Activated CD4-positive, alpha-beta T cell treated with anti-CD3 and anti-CD28 coated beads for 48 hours (primary cell): Measurements from ENCODE around the gene MBNL1.

Experiments used
- DNase-seq: peaks from one replicate; pipeline ENCODE4 v3.0.0-alpha.2; 2020

The MBNL1 gene, protein sequence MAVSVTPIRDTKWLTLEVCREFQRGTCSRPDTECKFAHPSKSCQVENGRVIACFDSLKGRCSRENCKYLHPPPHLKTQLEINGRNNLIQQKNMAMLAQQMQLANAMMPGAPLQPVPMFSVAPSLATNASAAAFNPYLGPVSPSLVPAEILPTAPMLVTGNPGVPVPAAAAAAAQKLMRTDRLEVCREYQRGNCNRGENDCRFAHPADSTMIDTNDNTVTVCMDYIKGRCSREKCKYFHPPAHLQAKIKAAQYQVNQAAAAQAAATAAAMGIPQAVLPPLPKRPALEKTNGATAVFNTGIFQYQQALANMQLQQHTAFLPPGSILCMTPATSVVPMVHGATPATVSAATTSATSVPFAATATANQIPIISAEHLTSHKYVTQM

GRCh38 chr3:152268555-152269055, at the start of gene MBNL1:
TSS of gene MBNL1 (plus strand) at chr3:152268929. CDS start at chr3:152300194, 31,265 bp downstream.
- peak; percentile 89 for DNase-seq

DNA sequence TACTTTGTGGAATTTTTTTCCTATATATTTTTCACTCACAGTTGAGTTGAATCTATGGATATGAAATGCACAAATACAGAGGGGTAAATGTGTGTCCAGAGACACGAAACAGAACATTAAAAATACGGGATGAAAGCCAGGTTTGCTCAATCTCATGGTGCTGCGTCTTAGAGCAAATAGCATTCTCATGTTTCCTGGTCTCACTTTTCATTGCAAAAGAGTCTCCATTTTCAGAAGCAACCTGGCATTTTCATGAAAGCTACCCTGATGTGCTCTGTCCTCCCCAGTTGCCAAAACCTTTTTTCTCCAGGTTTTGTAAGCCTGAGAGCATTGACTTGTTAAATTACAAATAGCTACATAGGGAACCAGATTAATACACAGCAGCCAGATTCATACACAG, 49.5 kb upstream of the MBNL1 start:
- no peak for DNase-seq

- no peak for DNase-seq
Observed at GRCh38 chr3:152219769-152220255, 48.9 kb upstream of the MBNL1 start.

DNA sequence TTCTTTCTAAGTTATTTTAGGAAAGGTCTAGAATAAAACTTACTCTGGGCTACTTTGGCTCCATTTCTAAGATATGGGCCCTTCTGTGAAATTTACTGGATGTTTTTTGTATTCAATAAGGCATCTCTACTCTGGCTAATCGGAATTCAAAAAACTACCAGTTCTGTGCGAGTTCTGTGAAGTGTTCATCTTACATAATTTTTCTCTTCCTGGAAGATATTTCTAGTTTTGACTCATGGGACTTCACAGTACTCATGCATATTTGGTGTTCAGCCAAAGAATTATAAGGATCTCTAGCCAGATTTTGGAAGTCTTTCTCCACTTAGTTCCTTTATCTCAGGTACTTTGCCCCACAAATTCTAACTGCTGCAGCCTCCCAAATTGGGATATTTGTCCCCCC, 46.4 kb upstream of the MBNL1 start:
- DNase-seq: no peak

- DNase-seq: no peak
Observed at GRCh38 chr3:152225201-152225600, 43.5 kb upstream of the MBNL1 start.

DNA sequence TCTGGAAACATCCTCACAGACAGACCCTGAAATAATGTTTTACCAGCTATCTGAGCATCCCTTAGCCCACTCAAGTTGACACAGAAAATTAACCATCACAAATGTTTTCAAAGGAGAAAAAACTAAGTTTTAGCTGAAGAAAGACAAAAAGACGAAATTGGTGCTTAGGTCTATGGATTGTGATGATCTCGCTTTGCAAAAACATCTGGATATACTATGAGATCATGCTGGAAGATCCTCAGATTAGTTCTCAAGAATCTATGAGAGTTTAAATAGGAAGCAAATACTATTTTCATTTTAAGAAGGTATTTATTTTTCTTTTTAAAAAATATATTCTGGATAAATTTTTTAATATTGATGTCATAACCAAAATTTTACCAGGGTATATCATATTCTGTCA, 42.6 kb upstream of the MBNL1 start:
- DNase-seq: no peak

DNA sequence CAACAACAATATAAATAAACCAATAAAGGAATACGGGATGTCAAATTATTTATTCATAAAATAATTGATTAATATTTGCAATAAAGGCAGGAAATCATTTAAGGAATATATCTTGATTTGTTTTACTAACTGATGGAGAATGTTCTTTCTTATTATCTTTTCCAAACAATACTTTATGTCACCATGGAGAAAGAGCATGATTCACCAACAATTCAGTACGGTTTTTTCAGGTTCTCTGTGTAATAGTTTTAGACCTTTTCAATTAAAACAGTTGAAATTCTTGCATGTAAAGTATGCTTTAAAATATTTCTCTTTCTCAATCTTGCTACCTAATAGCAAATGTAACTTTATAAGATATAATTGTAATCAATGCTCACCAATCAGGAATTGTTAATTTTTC, 41.7 kb upstream of the MBNL1 start:
- no peak for DNase-seq

- DNase-seq: no peak
Observed at GRCh38 chr3:152229692-152230091, 39.0 kb upstream of the MBNL1 start.

GRCh38 chr3:152230370-152230769, 38.4 kb upstream of the MBNL1 start:
- DNase-seq: no peak

- no peak for DNase-seq
Observed at GRCh38 chr3:152232001-152232400, 36.7 kb upstream of the MBNL1 start.

DNA sequence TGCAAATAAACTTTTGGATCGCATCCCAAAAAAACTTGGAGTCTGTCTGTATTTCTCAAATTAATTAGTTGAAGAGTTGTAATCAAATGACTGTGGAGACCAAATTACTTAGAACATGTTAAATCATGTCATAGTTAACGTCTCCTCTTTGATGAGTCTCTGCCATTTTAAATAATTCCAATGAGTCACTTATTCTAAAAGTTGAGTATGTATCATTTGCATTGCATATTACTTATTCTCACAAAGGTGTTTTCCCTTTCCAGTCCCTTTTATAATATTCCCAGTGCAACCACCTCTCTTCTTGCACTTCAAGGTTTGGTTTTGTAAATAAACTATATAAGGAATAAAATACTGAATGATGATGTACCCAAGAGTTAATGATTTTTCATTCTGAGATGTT, 36.0 kb upstream of the MBNL1 start:
- no peak for DNase-seq

GRCh38 chr3:152234657-152235375, 33.9 kb upstream of the MBNL1 start:
- no peak for DNase-seq

- DNase-seq: no peak
Observed at GRCh38 chr3:152235709-152236298, 32.9 kb upstream of the MBNL1 start.

DNA sequence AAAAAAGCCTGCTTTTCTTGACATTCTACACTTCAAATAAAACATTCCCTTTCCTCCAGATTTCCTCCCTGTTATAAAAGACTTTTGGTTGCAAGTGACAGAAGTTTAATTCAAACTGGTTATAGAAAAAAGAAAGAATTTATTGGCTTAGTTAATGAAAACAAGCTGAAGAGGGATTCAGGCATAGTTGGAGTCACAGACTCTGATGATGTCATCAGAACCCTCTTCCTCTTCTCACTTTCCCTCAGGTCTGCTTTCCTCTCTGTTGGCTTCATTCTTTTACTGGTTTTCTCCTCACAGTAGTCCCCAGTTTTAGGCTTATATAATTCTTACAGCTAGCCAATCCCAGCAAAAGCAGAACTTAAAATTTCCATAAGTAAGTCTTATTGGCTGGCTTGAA, 32.0 kb upstream of the MBNL1 start:
- no peak for DNase-seq

- no peak for DNase-seq
Observed at GRCh38 chr3:152241142-152242017, 27.3 kb upstream of the MBNL1 start.

- DNase-seq: no peak
Observed at GRCh38 chr3:152243301-152243711, 25.4 kb upstream of the MBNL1 start.

- DNase-seq: peak; percentile 35
Observed at GRCh38 chr3:152243721-152244516, 24.8 kb upstream of the MBNL1 start.

GRCh38 chr3:152244517-152244888, 24.2 kb upstream of the MBNL1 start:
- DNase-seq: no peak

GRCh38 chr3:152245498-152246170, 23.1 kb upstream of the MBNL1 start:
- no peak for DNase-seq

DNA sequence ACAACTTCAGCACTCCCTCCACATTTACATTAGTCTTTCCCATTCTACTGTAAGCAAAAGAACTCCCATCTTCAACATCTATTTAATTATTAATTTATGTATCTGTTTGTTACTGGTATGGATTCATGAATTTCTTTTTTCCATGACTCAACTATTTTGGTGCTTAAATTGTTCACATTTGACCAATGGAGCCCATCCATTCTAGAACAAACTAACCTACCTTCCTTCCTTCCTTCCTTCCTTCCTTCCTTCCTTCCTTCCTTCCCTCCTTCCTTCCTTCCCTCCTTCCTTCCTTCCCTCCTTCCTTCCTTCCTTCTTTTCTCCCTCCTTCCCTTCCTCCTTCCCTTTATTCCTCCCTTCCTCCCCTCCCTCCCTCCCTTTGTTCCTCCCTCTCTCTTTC, 16.8 kb upstream of the MBNL1 start:
- no peak for DNase-seq

GRCh38 chr3:152252755-152253154, 16.0 kb upstream of the MBNL1 start:
- DNase-seq: no peak
